HCEC 1CT (cell line): ENCODE data around the gene CHD2.
A peak's percentile ranks its signal among the peaks of the same experiment; 100 is the strongest.

Experiments used
- DNase-seq: peaks from one replicate; pipeline ENCODE4 v3.0.0-alpha.2; 2017

The CHD2 gene

DNA sequence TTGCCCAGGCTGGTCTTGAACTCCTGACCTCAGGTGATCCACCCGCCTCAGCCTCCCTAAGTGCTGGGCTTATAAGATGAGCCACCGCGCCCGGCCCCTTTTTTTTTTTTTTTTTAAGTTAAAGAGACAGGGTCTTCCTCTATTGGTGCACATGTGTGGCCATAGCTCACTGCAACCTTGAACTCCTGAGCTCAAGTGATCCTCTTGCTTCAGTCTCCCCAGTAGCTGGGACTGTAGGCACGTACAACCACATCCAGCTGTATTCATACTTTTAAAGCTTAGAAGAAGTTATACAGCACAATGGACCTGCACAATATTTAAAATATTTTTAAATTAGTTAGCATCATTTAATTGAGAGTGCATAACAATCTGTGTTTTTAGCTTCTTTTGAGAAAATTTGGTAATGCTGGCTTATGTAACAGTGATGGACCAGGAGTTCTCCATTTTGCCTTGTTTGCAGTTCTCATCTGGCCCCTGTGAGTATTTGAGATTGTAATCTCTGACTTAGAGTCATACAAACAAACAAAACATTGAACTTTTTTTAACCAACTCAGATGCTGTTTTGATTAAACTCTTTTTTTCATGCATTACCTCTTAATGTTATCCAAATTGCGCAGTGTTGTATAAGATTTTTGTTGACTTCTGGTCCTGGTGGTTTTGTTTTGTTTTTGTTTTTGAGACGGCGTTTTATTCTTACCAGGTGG is 33.0 kb downstream of the CHD2 start:
- DNase-seq, result no peak

- no peak for DNase-seq
These were observed 33.7 kb downstream of the CHD2 start for GRCh38 chr15:92933831-92934230.

- no peak for DNase-seq
These were observed 34.6 kb downstream of the CHD2 start for GRCh38 chr15:92934716-92935115.

GRCh38 chr15:92936138-92936537 is 36.0 kb downstream of the CHD2 start:
- no peak for DNase-seq

DNA sequence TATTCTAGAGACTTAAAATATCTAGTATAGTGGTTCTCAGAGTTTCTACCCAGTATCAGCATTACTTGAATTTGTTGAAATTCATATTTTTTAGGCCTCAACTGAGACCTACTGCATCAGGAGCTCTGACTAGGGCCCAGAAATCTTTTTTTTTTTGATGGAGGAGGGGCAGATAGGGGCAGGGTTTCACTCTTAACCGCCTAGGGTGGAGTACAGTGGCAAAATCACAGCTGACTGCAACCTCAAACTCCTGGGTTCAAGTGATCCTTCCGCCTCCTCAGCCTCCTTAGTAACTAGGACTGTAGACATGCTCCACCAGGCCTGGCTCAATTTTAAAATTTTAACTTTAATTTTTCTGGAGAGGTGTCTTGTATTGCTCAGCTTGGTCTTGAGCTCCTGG is 36.6 kb downstream of the CHD2 start:
- no peak for DNase-seq

- DNase-seq, result no peak
These were observed 37.8 kb downstream of the CHD2 start for GRCh38 chr15:92937901-92938300.

DNA sequence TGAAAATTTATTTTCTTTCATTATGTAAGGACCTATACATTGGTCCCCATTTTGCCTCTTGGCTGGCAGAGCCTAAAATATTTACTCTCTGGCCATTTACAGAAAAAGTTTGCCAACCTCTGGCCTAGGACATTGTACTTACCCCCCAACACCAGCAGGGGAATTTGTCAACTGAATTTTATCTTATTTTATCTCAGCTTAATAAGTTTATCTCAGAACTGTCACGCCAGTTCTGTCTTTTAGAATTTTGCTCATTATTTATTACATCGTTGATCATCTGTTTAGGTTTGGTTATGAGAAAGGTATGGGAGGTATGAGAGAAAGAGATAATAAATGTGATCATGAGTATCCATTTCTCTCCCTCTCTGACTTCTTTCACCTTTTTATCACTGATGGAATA is 38.3 kb downstream of the CHD2 start:
- no peak for DNase-seq

GRCh38 chr15:92941668-92942067 is 41.5 kb downstream of the CHD2 start:
- no peak for DNase-seq

- no peak for DNase-seq
These were observed 42.6 kb downstream of the CHD2 start for GRCh38 chr15:92942706-92943105.

DNA sequence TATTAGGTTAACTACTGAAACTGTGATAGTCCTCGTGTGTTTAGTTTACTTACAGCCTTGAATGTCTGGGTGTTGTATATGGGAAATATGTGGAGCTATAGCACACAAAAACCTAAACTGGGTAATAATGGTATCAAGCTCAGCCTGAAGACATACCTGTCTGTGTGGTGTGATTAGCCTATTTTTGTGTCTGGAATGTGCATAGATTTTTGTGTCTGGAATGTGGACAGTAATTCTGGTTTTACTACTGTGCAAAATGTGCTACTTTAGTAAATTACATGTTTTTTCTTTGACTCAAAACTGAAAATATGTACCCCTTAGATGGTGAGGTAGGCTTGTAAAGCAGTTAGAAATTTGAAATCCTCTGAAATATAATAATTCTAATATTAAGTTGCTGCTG is 43.5 kb downstream of the CHD2 start:
- no peak for DNase-seq

- DNase-seq, result no peak
These were observed 44.9 kb downstream of the CHD2 start for GRCh38 chr15:92944946-92945521.

DNA sequence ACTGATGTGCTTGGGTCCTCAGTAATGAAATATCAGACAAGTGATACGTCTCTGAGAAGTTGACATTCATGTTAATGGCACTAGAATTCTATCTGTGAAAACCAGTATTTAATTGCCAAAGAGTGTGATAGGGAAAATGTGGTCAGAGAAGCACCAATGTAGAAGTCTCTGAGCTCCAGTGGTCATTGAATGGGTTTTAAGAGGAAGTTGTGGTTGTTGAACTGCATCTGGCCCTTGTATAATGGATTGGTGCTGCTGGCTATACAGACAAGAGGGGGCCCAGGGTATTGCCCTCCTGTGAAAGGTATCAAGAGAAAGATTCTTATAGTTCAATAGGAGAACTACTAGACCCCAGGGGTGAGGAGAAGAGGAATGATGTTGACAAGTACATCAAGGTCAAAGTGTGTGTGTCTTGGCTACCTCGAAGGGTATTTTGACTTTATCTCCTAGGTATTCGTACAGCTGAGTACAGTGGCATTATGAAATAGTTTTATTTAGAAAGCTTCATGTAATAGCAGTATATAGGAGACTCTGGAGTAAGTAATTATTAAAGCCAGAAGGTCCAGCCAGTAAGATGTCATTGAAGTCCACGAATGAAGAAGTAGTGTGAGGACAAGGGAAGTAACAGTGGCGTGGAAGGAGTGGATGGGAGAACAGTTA is 47.1 kb downstream of the CHD2 start:
- no peak for DNase-seq

DNA sequence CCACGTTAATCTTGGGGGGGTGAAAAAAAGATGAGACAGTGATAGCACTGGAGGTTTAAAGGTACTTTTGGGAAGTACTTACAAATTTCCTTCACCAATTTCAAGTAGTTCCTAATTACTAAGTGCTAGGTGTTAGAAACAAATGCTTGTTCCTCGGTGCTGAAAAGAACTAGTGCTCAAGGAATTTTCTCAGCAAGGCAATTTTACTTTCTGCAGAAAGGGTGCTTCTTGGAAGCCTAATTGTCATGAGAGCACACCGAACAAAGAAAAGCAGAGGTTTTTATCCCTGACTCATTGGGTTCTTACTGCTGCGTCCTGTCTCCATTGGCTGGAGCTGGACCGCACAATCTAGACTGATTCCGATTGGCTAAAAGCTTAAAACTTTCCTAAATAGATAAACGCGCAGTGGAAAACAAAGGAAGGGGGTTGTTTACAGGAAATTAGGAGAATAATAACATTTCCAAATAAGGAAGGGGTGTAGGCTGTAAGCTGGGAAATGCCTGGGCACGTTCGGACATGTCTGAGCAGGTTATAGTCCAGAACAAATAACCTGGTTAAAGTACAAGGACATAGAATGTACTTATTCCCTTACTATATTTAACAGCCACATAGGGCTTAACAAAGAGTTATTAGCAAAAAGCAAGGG is 49.6 kb downstream of the CHD2 start:
- DNase-seq, result no peak

DNA sequence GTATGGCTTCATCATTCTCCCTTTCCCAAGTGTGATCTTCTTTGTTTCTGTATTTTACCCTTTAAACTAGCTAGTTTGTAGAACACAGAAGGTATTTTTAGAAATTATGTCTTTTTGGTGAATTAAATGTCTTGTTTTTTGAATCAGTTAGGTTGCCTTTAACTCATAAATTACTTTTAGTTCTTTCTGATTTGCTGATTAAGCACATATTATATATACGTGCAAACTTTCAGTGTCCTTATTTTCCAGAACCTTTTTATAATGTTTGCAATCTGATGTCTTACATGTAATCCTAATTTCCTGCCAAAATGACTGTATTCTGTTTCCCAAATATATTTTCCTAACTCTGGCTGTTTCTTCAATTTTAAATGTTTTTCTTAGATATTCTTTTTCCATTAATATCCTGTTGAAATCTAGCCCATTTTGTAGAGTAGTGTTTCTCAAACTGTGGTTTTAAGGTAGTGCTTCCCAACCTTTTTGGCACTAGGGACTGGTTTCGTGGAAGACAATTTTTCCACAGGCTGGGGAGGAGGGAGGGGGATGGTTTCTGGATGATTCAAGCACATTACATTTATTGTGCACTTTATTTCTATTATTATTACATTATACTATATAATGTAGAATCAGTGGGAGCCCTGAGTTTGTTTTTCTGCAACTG is 51.8 kb downstream of the CHD2 start:
- no peak for DNase-seq

GRCh38 chr15:92952458-92952850 is 52.3 kb downstream of the CHD2 start:
- DNase-seq, result no peak

DNA sequence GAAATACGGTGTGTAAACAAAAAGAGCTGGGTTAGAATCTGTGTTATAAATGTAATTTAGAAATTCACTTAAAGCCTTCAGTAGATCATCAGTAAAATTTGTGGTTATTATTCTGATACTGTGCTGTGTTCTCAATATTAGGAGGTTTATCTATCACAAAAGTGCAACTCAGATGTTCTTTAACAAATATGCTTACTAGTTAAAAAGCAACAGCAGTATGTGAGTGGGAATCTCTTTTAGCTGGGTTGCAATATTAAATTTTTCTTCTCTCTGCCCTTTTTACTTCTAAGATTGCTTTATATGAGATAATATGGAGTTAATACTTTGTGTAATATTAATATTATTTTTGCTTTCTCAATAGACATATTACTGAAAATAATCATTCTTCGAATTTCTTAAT is 53.4 kb downstream of the CHD2 start:
- DNase-seq, result no peak

- DNase-seq, result no peak
These were observed 53.9 kb downstream of the CHD2 start for GRCh38 chr15:92954002-92954401.

- DNase-seq, result no peak
These were observed 54.5 kb downstream of the CHD2 start for GRCh38 chr15:92954578-92954977.

GRCh38 chr15:92955706-92956105 is 55.6 kb downstream of the CHD2 start:
- DNase-seq, result no peak

DNA sequence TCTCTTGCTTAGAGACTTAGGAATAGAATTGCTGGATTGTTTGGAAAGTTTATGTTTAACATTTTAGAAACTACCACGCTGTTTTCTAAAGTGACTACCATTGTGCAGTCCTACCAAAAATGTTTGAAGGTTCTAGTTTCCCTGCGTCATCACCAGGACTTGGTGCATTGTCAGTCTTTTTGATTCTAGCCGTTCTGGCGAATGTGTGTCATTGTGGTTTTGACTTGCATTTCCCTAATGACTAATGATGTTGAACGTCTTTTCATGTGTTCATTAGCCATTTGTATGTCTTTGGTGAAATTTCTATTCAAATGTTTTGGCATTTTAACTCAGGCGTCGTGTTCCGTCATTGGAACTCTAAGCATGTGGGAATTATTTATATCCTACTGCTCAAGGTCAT is 58.0 kb downstream of the CHD2 start:
- peak; percentile 9 for DNase-seq

- DNase-seq, result no peak
These were observed 59.1 kb downstream of the CHD2 start for GRCh38 chr15:92959219-92959618.

DNA sequence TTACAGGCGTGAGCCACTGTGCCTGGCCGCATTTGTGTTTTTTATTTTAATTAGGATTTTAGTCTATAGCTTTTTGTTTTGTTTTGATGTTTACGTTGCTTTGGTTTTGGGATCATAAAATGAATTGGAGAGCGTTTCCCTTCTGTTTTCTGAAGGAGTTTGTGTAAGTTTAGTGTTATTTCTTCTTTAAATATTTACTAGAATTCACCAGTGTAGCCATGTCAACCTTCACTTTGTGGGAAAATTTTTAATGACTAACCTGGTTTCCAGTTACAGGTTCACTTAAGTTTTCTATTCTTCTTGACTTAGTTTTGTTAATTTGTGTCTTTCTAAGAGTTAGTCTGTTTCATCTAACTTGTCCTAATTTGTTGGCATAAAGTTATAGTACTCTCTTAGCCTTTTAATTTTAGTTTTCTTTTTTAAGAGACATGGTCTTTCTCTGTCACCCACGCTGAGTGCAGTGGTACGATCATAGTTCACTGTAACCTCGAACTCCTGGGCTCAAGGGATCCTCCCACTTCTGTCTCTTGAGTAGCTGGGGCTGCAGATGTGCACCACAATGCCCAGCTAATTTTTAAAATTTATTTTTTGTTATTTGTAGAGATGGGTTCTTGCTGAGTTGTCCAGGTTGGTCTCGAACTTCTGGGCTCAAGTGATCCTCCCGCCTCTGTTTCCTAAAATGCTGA is 61.0 kb downstream of the CHD2 start:
- DNase-seq, result no peak

DNA sequence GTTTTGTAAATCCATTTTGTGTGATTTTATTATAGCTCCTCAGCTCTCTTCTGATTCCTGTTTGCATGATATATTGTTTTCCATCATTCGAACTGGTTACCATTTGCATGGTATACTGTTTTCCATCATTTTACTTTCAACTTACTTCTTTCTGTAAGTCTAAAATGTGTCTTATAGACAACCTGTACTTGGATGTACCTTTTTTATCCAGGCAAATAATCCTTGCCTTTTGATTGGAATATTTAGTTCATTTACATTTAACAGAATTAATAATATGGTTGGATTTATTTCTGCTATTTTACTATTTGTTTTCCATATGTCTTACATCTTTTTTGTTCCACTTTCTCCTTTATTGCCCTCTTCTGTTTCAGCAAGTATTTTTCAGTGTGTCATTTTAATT is 62.8 kb downstream of the CHD2 start:
- DNase-seq, result no peak
